ENCODE measurements around the gene ANKRD62.

The ANKRD62 gene

GRCh38 chr18:12109836-12110235, 16.2 kb downstream of the ANKRD62 start:
- ChIA-PET CTCF (no interaction called here), POLR2A (no interaction called here)
- Histone ChIP-seq H3K9me3 (ENCODE audit: control insufficient read depth, insufficient read depth, low read depth, low read length) (no peaks in the 10 kb centered on the region), H3K27ac (ENCODE audit: extremely low read depth, low read depth, low read length) (no peak overlapping the region), H3K4me1 (ENCODE audit: control insufficient read depth, insufficient read depth, low read length) (no peaks in the 10 kb centered on the region), H3K4me3 (ENCODE audit: low read depth, low read length) (no peak overlapping the region), H3K36me3 (ENCODE audit: control insufficient read depth in 2 of 2, insufficient read depth in 1 of 2, low read length in 2 of 2) (no peaks in the 10 kb centered on the region)
- TF ChIP-seq ZBTB1 (tag by site-specific recombination; IDR thresholded peaks at IDR 0.05): no peak
- no peak for TF ChIP-seq ZNF23 (tag by site-specific recombination; IDR thresholded peaks at IDR 0.05; ENCODE audit: borderline replicate concordance)
- no peak for TF ChIP-seq ZBTB26 (tag by site-specific recombination; optimal IDR thresholded peaks at IDR 0.05)
- no peak for TF ChIP-seq ZNF202 (tag by site-specific recombination; IDR thresholded peaks at IDR 0.05; ENCODE audit: borderline replicate concordance)
- no peak for TF ChIP-seq ZBTB10 (tag by site-specific recombination; IDR thresholded peaks at IDR 0.05)
- no peak for TF ChIP-seq ZNF510 (tag by site-specific recombination; IDR thresholded peaks at IDR 0.05; ENCODE audit: insufficient replicate concordance)
- no peak for TF ChIP-seq ZNF223 (tag by site-specific recombination; IDR thresholded peaks at IDR 0.05)
- no peak for TF ChIP-seq ZNF654 (tag by site-specific recombination; IDR thresholded peaks at IDR 0.05; ENCODE audit: low read depth)
- no peak for TF ChIP-seq ZNF776 (tag by site-specific recombination; IDR thresholded peaks at IDR 0.05; ENCODE audit: borderline replicate concordance)
- TF ChIP-seq KLF17 (tag by site-specific recombination; IDR thresholded peaks at IDR 0.05): no peak
- no peak for TF ChIP-seq ZNF571 (tag by site-specific recombination; IDR thresholded peaks at IDR 0.05)

- H3K27ac ChIP-seq (ENCODE audit: extremely low read depth, low read depth, low read length): no peak overlapping the region
- H3K4me1 ChIP-seq (ENCODE audit: control insufficient read depth, insufficient read depth, low read length): no peaks in the 10 kb centered on the region
- no peak overlapping the region for H3K4me3 ChIP-seq (ENCODE audit: low read depth, low read length)
- CTCF ChIA-PET: interaction anchor here (0.6 kb wide), 1 partner anchor 85 kb away, joined by 4 read pairs; no protein-coding TSS in a partner anchor
- H3K36me3 ChIP-seq (ENCODE audit: control insufficient read depth in 2 of 2, insufficient read depth in 1 of 2, low read length in 2 of 2): no peaks in the 10 kb centered on the region
- H3K9me3 ChIP-seq (ENCODE audit: control insufficient read depth, insufficient read depth, low read depth, low read length): no peaks in the 10 kb centered on the region
- POLR2A ChIA-PET: no interaction called here
- TF ChIP-seq ZNF610 (tag by site-specific recombination; IDR thresholded peaks at IDR 0.05; ENCODE audit: borderline replicate concordance) (no peak), ZNF121 (tag by site-specific recombination; IDR thresholded peaks at IDR 0.05) (no peak), ZNF449 (tag by site-specific recombination; IDR thresholded peaks at IDR 0.05) (no peak), GLIS2 (tag by site-specific recombination; IDR thresholded peaks at IDR 0.05) (no peak), FEZF1 (tag by site-specific recombination; IDR thresholded peaks at IDR 0.05) (no peak), ZNF664 (tag by site-specific recombination; IDR thresholded peaks at IDR 0.05) (no peak), ZNF626 (tag by site-specific recombination; IDR thresholded peaks at IDR 0.05) (no peak), ZBTB17 (tag by site-specific recombination; IDR thresholded peaks at IDR 0.05) (no peak), ZNF26 (tag by site-specific recombination; IDR thresholded peaks at IDR 0.05) (no peak), ZNF391 (tag by site-specific recombination; IDR thresholded peaks at IDR 0.05; ENCODE audit: borderline replicate concordance, low read depth) (no peak), ZNF174 (tag by site-specific recombination; IDR thresholded peaks at IDR 0.05) (no peak), ZNF23 (tag by site-specific recombination; IDR thresholded peaks at IDR 0.05; ENCODE audit: borderline replicate concordance) (no peak), ZNF362 (tag by site-specific recombination; IDR thresholded peaks at IDR 0.05) (no peak), HOXC10 (CRISPR knock-in tag; IDR thresholded peaks at IDR 0.05) (no peak), MZF1 (tag by site-specific recombination; IDR thresholded peaks at IDR 0.05; ENCODE audit: borderline replicate concordance) (no peak)
Measured at GRCh38 chr18:12113999-12114646, 20.5 kb downstream of the ANKRD62 start.

Data from HEK293 (cell line).